Measurements from ENCODE around the gene C8B.

C8B gene

DNA sequence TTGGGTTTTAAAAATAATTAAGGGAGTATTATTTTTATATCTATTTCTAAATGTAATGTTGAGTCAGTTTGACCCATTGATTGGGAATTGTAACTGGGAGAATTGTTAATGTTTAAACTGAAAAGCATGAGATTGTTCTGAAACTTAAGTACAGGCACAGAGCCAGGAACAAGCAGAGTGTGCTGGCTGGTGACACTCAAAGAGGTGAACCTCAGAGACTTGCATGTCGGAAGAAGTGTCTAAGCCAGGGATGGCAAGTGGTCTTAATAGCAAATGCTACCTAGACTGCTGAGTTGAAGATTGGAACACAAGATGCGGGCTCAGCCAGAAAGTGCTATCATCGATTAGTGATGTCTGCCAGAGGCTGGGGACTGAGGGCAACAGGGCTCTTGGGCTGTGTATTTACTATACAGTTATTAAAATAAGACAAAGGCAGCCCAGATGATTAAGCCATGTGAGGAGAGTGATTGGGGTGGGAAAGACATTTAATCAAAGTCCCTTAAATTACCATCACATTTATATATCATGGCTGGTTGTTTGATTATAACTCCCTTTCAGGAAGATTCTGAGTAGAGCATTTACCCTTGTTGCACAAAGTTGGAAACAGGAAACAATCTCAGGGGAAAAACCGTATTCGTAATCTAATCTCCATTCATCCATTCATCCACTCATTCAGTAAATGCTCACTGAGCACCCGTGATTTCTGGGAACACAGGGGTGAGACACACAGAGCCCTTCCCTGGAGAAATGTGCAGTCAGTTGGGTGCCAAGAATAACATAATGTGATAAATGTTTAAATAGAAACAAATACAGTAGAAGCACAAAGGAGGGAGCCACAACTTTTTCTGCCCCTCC lies 68.4 kb downstream of the C8B start:
- H3K4me3 ChIP-seq (ENCODE audit: low read depth, low read length) = no peak overlapping the region
- TF ChIP-seq, protein P1, sequence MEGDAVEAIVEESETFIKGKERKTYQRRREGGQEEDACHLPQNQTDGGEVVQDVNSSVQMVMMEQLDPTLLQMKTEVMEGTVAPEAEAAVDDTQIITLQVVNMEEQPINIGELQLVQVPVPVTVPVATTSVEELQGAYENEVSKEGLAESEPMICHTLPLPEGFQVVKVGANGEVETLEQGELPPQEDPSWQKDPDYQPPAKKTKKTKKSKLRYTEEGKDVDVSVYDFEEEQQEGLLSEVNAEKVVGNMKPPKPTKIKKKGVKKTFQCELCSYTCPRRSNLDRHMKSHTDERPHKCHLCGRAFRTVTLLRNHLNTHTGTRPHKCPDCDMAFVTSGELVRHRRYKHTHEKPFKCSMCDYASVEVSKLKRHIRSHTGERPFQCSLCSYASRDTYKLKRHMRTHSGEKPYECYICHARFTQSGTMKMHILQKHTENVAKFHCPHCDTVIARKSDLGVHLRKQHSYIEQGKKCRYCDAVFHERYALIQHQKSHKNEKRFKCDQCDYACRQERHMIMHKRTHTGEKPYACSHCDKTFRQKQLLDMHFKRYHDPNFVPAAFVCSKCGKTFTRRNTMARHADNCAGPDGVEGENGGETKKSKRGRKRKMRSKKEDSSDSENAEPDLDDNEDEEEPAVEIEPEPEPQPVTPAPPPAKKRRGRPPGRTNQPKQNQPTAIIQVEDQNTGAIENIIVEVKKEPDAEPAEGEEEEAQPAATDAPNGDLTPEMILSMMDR (IDR thresholded peaks at IDR 0.05; ENCODE audit: low read depth, low read length, missing control alignments) = no peak
- no peak for DNase-seq (ENCODE audit: low read depth)

DNA sequence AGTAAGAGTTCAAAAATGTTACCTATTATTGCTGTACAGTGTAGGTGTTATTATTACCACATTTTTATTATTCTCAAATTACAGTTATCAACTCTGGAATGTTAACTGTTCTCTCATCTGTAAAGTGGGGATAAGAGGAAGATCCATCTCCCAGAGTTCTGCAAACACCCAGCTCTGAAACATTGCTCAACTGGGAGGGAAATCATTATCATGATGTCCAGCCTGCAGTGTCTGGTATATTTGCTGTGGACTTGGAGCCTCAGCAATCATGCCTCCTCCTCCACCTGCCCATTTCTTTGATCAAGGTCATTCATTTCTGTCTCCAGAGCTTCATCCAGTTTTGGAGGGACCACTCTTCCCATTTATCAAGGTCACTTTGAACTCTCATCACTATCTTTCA lies 71.8 kb downstream of the C8B start:
- TF ChIP-seq, protein P1 (IDR thresholded peaks at IDR 0.05; ENCODE audit: low read depth, low read length, missing control alignments) = no peak
- DNase-seq (ENCODE audit: low read depth) = no peak
- H3K4me3 ChIP-seq (ENCODE audit: low read depth, low read length) = no peak overlapping the region

DNA sequence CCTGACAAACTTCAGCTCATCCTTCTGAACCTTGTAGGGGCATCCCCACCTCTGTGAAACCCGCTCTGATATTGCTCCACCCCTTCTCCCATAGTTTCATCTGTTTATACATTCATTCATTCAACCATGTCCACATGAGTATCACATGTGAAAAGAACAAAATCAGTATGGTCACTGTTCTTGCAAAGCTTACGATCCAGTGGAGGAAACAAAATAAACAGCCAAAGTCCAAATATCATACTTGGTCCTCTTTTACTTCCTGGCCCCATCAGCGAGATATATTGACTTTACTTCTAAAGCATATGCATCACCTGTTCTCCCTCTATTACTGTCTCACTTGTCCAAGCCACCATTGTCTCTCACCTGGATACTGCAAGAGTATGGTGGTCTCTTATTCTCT lies 75.6 kb downstream of the C8B start:
- no peak overlapping the region for H3K4me3 ChIP-seq (ENCODE audit: low read depth, low read length)
- no peak for DNase-seq (ENCODE audit: low read depth)
- TF ChIP-seq, protein P1 (IDR thresholded peaks at IDR 0.05; ENCODE audit: low read depth, low read length, missing control alignments) = no peak

DNA sequence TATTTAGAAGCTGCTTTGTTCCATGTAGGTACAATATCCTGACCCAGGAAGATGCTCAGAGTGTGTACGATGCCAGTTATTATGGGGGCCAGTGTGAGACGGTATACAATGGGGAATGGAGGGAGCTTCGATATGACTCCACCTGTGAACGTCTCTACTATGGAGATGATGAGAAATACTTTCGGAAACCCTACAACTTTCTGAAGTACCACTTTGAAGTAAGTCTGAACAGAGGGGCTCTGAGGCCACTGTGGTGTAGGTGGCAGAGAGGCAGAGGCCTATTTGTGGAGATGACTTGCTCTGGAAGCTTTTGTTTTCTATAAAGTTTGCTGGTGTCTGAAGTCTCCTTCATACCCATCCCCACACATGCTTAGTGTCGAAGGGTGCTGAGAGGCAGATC lies 84.4 kb downstream of the C8B start:
- no peak overlapping the region for H3K4me3 ChIP-seq (ENCODE audit: low read depth, low read length)
- TF ChIP-seq, protein P1 (IDR thresholded peaks at IDR 0.05; ENCODE audit: low read depth, low read length, missing control alignments) = no peak
- DNase-seq (ENCODE audit: low read depth) = no peak

DNA sequence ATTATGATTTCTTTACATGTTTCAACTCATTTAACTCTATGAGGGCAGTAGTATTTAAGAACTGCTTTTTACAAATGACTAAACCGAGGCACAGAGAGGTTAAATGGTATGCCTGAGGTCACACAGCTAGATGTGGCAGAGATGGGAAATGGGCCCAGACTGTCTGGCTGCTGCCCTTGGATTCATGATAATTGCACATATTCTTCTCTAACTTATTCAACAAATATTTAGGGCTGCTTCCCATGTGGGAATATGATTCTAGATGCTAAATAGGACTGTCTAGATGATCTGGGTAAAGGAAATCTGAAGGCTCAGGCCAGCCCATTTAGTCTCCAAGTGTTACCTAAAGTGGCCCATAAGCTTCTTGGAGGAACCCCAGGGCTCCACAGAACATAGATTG lies 85.0 kb downstream of the C8B start:
- TF ChIP-seq, protein P1 (IDR thresholded peaks at IDR 0.05; ENCODE audit: low read depth, low read length, missing control alignments) = no peak
- H3K4me3 ChIP-seq (ENCODE audit: low read depth, low read length) = no peak overlapping the region
- no peak for DNase-seq (ENCODE audit: low read depth)
